ENCODE data around the gene GABBR2.

GRCh38 chr9:98750364-98751060, 41.8 kb upstream of the GABBR2 start:
- no peak for TF ChIP-seq CTCF (conservative IDR thresholded peaks at IDR 0.05; ENCODE audit: low read length)
- TF ChIP-seq EZH2phosphoT487 (IDR thresholded peaks at IDR 0.05; ENCODE audit: borderline replicate concordance, low read depth, low read length) = no peak
